ENCODE data around the gene STIP1. TPM values are rescaled to one million over a fixed set of nuclear protein-coding genes. Genes with fewer than 3 reads are reported as not detected.
A peak's percentile ranks its signal among the peaks of the same experiment; 100 is the strongest.

STIP1 gene
- total and polyA plus RNA-seq, 10 of the 15 experiments (the other 5 are each of a cell fraction or from before 2014, with no cell fraction given) = 25.2 to 291 (median 191) TPM

GRCh38 chr11:64224891-64225607, 39.1 kb downstream of the STIP1 start (continued):
- TF ChIP-seq MEF2B (IDR thresholded peaks at IDR 0.05; ENCODE audit: partially characterized antibody, poor library complexity, severe bottlenecking) (no peak), SIN3A (IDR thresholded peaks at IDR 0.05; ENCODE audit: low read depth, low read length) (no peak), POLR2A (IDR thresholded peaks at IDR 0.05; ENCODE audit: low read depth, low read length) (peak; percentile 22), CHD4 (IDR thresholded peaks at IDR 0.05) (no peak), TAF1 (IDR thresholded peaks at IDR 0.05; ENCODE audit: borderline replicate concordance, low read depth, low read length) (no peak), SPI1 (IDR thresholded peaks at IDR 0.05; ENCODE audit: borderline replicate concordance, insufficient read depth, low read depth, low read length) (peak; percentile 33; the same call in 1 of the 2 replicates), CHD2 (IDR thresholded peaks at IDR 0.05; ENCODE audit: borderline replicate concordance, low read depth, low read length) (no peak), WRNIP1 (IDR thresholded peaks at IDR 0.05; ENCODE audit: borderline replicate concordance, low read depth, low read length) (no peak), TCF7 (IDR thresholded peaks at IDR 0.05; ENCODE audit: borderline replicate concordance) (no peak), SMAD1 (IDR thresholded peaks at IDR 0.05; ENCODE audit: low read depth, partially characterized antibody) (no peak)
- TF ChIP-seq, protein P1, sequence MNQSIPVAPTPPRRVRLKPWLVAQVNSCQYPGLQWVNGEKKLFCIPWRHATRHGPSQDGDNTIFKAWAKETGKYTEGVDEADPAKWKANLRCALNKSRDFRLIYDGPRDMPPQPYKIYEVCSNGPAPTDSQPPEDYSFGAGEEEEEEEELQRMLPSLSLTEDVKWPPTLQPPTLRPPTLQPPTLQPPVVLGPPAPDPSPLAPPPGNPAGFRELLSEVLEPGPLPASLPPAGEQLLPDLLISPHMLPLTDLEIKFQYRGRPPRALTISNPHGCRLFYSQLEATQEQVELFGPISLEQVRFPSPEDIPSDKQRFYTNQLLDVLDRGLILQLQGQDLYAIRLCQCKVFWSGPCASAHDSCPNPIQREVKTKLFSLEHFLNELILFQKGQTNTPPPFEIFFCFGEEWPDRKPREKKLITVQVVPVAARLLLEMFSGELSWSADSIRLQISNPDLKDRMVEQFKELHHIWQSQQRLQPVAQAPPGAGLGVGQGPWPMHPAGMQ (IDR thresholded peaks at IDR 0.05; ENCODE audit: borderline replicate concordance) = no peak
- TF ChIP-seq, protein P2, sequence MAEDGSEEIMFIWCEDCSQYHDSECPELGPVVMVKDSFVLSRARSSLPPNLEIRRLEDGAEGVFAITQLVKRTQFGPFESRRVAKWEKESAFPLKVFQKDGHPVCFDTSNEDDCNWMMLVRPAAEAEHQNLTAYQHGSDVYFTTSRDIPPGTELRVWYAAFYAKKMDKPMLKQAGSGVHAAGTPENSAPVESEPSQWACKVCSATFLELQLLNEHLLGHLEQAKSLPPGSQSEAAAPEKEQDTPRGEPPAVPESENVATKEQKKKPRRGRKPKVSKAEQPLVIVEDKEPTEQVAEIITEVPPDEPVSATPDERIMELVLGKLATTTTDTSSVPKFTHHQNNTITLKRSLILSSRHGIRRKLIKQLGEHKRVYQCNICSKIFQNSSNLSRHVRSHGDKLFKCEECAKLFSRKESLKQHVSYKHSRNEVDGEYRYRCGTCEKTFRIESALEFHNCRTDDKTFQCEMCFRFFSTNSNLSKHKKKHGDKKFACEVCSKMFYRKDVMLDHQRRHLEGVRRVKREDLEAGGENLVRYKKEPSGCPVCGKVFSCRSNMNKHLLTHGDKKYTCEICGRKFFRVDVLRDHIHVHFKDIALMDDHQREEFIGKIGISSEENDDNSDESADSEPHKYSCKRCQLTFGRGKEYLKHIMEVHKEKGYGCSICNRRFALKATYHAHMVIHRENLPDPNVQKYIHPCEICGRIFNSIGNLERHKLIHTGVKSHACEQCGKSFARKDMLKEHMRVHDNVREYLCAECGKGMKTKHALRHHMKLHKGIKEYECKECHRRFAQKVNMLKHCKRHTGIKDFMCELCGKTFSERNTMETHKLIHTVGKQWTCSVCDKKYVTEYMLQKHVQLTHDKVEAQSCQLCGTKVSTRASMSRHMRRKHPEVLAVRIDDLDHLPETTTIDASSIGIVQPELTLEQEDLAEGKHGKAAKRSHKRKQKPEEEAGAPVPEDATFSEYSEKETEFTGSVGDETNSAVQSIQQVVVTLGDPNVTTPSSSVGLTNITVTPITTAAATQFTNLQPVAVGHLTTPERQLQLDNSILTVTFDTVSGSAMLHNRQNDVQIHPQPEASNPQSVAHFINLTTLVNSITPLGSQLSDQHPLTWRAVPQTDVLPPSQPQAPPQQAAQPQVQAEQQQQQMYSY (CRISPR knock-in tag; IDR thresholded peaks at IDR 0.05) = no peak

All from GM12878 (cell line).